ENCODE data around the gene C4orf17.

DNA sequence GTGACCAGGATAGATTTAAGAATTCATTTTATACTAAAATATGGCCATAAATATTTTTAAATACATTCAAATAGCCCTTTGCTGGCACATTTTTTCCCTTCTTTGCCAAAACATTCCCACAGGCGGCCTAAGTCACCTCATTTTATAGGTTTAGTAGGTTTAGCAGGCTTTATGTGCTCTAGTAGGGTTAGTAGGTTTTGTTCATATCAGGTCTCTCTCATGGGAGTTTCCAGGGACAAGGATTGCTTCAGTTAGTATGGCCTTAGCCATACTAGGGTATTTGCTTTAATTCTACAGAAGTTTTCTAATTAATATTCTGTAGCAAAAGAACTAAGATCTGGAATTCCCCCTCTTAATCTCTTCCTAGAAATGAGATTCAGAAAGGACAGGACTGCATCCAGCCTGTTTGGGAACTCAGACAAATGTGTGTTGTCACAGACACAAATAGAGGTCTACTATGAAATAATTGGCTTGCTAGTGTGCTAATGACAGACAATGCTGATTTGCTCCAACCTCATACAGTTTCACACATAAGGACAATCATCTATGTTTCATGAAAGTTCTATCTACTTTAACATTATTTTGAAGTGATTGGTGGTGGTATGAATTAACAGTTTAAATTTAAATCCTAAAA lies 63.0 kb downstream of the C4orf17 start:
- TF ChIP-seq, protein P1, sequence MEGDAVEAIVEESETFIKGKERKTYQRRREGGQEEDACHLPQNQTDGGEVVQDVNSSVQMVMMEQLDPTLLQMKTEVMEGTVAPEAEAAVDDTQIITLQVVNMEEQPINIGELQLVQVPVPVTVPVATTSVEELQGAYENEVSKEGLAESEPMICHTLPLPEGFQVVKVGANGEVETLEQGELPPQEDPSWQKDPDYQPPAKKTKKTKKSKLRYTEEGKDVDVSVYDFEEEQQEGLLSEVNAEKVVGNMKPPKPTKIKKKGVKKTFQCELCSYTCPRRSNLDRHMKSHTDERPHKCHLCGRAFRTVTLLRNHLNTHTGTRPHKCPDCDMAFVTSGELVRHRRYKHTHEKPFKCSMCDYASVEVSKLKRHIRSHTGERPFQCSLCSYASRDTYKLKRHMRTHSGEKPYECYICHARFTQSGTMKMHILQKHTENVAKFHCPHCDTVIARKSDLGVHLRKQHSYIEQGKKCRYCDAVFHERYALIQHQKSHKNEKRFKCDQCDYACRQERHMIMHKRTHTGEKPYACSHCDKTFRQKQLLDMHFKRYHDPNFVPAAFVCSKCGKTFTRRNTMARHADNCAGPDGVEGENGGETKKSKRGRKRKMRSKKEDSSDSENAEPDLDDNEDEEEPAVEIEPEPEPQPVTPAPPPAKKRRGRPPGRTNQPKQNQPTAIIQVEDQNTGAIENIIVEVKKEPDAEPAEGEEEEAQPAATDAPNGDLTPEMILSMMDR (IDR thresholded peaks at IDR 0.05) = no peak
- no peak for TF ChIP-seq POLR2A (IDR thresholded peaks at IDR 0.05)
